GM19397 (cell line): Measurements from ENCODE around the gene LHFPL2.
"Not testable (repeated sequence)": the region's sequence is repeated elsewhere in the genome, so short reads cannot be mapped to it uniquely, and the experiment has no call there.

Source experiments
- ATAC-seq: cut with Tn5 transposase; IDR thresholded peaks from one replicate; pipeline ENCODE4 v1.9.1; 2021; ENCODE audit warnings: mild to moderate bottlenecking, moderate library complexity; ENCODE audit not compliant: unreplicated experiment

Gene LHFPL2

DNA sequence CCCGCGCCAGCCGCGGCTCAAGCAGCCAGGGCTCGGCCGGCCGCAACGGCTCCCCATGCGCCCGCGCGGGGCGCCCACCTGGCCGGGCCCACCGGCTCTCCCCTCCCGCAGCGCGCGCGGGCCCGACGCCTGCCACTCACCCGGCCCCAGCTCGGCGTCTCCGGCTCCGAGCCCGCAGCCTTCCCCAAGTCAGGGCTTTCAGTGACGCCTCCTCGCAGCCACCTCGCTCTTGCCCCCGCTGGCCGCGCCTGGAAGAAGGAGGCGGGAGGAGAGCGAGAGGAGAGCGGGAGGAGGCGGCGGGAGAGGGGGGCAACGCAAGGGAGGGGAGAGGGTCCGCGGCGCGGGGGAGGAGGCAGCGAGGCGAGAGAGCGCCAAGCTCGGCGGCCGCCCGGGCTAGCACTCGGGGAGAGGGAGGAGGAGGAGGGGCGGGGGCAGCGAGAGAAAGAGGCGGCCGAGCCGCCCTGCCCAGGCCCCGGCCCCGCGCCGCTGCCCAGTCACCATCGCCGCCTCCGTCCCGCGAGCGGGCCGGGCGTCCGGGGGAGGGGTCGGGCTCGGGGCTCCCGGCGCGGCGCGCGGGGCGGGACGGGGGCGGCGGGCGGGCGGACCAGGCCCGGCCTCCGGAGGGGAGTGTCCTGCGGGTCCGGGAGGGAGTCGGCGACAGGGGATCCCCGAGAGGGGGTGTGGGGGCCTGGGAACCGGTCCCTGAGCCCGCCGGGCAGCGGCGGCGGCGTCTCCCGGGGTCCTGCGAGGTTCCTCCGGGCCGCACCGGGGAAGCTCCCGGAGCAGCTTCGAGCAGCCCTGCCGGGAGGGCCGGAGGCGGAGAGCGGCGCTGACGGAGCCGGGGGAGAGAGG lies at the start of gene LHFPL2:
TSS of gene LHFPL2 (minus strand) at position 414 of the 852 bp plus-strand sequence. CDS start 138,559 bp downstream, outside the sequence.
- ATAC-seq: peak; percentile 59

GRCh38 chr5:78696637-78697036 lies 48.1 kb upstream of the LHFPL2 start:
- ATAC-seq: no peak

- not testable (repeated sequence) for ATAC-seq
These were observed 47.5 kb upstream of the LHFPL2 start for GRCh38 chr5:78696052-78696451.

- ATAC-seq: no peak
These were observed 44.8 kb upstream of the LHFPL2 start for GRCh38 chr5:78693339-78693738.

DNA sequence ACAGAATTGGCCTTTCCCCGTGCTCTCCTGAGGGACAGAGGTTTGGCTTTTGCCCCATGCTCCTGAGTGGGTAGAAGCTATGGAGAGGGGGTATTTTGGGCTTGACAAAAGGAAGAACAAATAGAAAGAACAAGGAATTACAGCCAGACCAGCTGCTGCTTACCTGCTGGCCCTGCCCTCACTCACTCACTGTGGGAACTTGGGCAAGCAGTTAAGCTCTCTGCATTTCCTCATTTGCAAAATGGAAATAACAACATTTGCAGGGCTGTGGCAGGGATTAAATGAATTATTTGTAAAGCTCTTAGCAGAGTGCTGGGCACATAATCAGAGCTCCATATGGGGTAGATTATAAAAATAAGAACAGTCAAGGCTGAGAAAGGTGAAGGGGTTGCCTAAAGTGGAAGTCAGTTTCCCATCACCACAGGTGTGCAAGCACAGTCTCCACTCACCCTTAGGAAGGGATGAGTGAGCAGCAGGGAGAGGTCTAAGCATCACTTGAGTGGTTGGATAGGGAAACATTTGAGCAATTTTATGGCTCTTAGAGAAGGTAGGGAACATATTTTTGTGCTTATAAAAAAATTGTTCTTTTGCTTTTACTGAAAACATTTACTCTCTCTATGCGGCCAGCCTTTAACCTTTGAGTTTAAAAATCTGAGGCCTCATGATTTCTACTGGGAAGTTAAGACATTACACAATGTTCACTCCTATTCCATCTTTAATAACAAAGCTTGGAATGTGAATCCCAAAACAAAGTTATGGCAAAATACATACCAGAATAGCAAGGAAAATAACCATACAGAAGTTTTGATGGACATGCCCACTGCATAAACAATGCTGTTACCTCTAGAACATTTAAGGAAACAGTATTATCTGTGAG lies 42.8 kb upstream of the LHFPL2 start:
- ATAC-seq: no peak

DNA sequence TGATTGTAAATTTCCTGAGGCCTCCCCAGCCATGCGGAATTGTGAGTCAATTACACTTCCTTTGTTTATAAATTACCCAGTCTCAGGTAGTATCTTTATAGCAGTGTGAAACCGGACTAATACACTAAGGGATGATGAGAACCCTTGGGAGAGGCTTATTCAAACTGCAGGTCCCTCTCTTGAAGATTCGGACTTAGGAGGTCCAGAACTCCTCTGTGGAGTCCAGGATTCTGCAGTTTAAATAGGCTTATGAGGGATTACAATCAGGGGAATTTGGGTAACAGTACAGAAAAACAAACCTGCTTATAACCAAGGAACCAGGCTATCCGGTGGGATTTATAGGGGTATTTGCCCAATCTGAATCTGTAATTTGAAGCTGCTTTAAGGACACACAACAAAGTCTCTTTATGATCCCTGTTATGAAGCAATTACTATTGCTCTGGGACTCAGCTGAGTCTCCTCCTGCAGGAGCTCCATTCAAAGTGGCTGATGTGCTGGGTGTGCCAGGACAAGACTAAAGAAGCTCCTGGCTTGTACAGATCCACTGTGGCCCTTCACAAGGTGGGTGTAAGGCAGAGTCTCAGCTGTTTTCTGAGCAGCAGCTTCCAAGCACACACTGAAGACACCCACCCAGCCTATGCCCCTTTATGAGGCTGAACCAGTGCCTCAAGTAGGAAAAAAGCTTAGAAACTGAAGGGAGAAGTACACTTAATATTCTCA lies 41.8 kb upstream of the LHFPL2 start:
- ATAC-seq: no peak

- ATAC-seq: no peak
These were observed 41.1 kb upstream of the LHFPL2 start for GRCh38 chr5:78689540-78690252.

- not testable (repeated sequence) for ATAC-seq
These were observed 38.9 kb upstream of the LHFPL2 start for GRCh38 chr5:78687514-78687913.

- ATAC-seq: not testable (repeated sequence)
These were observed 35.3 kb upstream of the LHFPL2 start for GRCh38 chr5:78683905-78684304.

- no peak for ATAC-seq
These were observed 31.3 kb upstream of the LHFPL2 start for GRCh38 chr5:78679905-78680304.

DNA sequence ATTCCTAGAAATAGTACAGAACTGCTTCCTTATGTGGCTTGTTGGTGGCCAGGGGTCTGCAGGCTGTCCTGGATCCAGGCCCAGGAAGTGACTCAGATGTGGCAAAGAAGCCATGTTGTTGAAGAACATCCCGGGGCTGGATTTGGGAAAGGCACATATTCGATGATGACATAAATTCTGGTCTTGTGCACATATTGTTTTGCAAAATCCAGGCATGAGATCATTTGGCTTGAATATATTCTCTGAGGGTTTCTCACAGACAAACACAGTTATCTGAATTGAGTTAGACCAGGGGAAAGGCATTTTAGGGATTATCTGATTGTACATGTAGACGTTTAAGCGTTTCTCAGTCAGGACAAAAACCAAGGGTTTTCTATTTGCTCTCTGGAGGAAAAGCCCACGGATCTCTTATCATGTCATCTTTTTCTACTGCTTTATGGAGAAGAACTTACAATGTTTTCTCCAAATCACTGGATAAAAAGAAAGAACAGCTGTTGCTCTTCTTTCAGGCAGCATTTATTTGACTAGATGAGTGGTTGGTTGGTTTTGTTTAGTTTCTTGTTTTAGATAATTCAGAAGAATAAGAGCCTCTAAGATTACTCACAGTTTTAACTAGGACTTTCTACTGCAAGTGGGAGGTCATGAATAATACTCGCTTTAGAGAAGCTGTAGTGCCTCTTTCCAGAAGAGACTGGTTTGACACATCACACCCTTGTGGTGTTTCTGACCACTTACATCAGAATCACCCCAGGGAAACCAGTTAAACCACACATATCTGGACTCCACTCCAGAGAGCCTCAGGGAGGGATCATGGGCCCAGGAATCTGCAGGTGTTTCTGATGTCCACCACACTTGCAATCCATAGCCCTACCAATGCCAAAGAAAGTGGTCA lies 29.5 kb upstream of the LHFPL2 start:
- no peak for ATAC-seq

GRCh38 chr5:78675956-78676730 lies 27.6 kb upstream of the LHFPL2 start:
- ATAC-seq: no peak

DNA sequence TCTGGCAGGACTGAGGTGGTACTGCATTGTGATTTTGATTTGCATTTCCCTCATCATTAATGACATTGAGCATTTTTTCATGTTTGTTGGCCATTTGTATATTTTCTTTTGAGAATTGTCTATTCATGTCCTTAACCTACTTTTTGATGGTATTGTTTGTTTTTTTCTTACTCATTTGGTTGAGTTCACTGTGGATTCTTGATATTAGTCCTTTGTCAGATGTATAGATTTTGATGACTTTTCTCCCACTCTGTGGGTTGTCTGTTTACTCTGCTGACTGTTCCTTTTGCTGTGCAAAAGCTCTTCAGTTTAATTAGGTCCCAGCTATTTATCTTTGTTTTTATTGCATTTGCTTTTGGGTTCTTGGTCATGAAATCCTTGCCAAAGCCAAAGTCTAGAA lies 25.3 kb upstream of the LHFPL2 start:
- not testable (repeated sequence) for ATAC-seq

GRCh38 chr5:78672154-78672553 lies 23.6 kb upstream of the LHFPL2 start:
- ATAC-seq: no peak

DNA sequence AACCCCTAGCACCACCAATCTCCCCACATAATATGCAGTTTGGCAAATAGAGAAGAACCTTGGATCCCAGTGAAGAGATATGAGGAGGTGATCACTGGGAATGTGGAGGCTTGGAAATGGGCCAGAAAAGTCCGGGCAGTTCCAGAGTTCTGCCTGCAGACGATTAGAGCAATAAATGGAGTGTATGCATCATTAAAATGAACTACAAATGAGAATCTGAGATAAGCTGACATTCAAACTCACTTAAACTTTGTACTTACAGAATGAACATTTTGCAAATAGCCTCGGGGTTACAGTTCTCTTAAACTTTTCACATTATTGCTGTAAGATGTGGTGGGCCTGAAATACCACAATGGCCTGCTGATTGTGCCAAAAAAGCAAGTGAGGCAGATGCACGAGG lies 23.0 kb upstream of the LHFPL2 start:
- no peak for ATAC-seq

DNA sequence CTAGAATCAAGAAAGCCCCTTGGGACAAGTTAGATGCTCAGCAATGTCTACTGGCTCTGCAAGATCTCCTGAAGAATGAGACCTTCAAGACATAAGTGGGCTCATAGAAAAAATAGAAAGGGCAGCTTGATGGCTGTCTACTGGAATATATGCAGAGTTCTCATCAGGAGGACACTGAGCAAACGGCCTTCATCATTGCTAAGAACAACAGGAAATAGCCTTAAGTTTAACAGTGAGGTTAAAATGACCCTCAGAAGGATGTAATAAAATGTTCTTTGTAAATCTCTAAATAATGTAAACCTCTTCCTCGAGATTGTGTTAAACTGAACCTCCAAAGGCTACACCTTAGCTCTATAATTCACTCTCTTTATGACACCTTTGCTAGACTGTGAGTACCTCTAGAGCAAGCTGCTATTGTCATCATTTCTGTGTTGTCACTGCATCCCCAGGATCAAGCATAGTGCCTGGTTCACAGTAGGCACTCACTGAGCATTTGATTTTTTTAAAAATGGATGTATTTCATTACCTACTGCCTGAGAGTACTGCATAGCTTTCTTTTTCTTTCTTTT lies 22.2 kb upstream of the LHFPL2 start:
- ATAC-seq: no peak

- ATAC-seq: no peak
These were observed 20.8 kb upstream of the LHFPL2 start for GRCh38 chr5:78669331-78669730.

GRCh38 chr5:78667461-78668103 lies 19.0 kb upstream of the LHFPL2 start:
- ATAC-seq: no peak
